HG02943 (cell line): Measurements from ENCODE around the gene CDK4.
"Not testable (repeated sequence)": the region's sequence is repeated elsewhere in the genome, so short reads cannot be mapped to it uniquely, and the experiment has no call there.

Experiments used
- ATAC-seq: cut with Tn5 transposase; IDR thresholded peaks from one replicate; pipeline ENCODE4 v1.9.1; 2021; ENCODE audit warnings: mild to moderate bottlenecking, low read depth, moderate library complexity; ENCODE audit not compliant: unreplicated experiment

Gene CDK4

DNA sequence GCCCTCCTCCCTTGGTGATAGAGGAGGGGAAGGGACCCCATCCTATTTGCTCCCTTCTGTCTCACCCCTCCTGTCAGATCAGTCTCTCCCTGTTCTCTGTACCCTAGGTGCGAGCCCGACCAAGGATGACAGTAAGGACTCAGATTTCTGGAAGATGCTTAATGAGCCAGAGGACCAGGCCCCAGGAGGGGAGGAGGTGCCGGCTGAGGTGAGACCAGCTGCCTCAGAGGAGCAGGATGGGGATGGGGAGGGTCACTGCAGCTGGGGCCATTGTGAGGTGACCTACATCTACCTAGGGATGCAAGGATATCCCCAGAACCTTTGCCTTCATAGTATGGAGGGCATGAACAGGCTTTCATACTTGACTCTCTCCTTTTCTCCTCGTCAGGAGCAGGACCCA is 35.8 kb downstream of the CDK4 start:
- no peak for ATAC-seq

DNA sequence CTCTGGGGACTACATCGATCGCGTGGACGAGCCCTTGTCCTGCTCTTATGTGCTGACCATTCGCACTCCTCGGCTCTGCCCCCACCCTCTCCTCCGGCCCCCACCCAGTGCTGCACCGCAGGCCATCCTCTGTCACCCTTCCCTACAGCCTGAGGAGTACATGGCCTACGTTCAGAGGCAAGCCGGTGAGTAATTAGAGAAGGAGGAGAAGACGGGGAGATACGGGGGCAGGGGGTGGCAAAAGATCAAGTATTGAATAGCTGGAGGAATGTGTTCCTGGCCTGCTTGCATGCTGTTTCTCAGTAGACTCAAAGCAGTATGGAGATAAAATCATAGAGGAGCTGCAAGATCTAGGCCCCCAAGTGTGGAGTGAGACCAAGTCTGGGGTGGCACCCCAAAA is 36.3 kb downstream of the CDK4 start:
- no peak for ATAC-seq

DNA sequence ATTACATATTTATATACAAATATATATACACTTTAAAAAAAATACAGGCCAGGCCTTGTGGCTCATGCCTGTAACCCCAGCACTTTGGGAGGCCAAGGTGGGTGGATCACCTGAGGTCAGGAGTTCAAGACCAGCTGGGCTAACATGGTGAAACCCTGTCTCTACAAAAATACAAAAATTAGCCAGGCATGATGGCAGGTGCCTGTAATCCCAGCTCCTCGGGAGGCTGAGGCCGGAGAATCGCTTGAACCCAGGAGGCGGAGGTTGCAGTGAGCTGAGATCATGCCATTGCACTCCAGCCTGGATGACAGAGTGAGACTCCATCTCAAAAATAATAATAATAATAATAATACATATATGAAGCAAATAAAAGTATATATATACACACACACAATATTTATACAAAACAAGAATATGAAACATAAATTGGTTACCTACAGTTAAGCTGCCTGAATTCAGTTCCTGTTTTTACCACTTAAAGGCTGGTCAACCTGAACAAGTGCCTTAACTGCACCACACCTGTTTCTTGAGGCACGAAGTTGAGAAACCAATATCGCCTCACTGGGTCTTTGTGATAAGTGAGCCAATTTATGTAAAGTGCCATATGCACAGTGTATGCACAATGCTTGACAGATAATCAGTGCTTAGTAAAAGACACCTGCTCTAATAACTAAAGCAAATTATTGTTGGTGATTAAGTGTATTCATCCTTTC is 36.9 kb downstream of the CDK4 start:
- ATAC-seq = not testable (repeated sequence)

DNA sequence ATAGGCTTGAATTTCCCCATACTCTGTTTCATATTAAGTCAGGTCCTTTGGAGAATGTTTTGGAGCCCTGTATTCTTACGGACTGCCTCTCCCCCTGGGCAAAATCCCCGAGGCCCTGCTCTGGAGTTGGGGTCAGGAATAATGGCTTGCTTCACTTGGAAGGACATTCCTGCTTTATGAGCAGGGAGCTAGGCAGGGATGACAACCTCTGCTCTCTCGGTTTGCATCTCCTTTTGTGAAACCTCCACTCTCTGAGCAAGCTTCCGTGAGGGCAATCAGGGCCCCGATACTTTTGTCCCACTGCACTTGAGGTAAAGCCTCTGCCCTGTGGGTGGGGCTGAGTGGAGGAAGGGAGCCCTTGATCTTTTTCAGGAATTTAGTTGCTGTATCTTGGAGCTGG is 38.9 kb downstream of the CDK4 start:
- ATAC-seq = no peak

DNA sequence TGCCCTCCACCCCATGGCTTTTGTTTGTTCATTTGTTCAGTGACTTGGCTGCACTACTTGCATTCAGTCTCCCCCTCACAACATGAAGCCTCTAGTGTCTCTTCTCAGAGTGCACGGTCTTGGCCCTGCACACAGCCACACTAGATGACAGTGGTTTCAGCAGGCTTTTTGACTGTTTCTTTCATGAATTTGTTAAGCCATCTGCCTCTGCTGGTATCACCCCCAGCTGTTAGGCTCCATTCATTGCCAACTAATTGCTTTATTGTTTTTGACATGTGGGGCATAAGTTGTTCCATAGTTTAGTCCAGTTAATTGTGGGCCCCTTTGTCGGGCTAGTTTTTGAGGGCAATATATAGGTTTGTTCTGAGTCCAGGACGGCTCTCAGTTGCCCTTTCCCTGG is 39.4 kb downstream of the CDK4 start:
- no peak for ATAC-seq

DNA sequence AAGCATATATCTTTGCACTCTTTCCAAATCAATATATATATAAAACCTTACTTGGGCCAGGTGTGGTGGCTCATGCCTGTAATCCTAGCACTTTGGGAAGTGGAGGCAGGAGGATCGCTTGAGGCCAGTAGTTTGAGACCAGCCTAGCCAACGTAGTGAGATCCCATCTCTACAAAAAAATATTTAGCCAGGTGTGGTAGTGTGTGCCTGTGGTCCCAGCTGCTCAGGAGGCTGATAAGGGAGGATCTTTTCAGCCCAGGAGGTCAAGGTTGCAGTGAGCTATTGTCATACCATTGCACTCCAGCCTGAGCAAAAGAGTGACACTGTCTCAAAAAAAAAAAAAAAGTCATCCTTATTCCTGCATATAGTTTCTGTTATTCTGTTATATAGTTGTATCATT is 43.8 kb downstream of the CDK4 start:
- ATAC-seq = no peak

DNA sequence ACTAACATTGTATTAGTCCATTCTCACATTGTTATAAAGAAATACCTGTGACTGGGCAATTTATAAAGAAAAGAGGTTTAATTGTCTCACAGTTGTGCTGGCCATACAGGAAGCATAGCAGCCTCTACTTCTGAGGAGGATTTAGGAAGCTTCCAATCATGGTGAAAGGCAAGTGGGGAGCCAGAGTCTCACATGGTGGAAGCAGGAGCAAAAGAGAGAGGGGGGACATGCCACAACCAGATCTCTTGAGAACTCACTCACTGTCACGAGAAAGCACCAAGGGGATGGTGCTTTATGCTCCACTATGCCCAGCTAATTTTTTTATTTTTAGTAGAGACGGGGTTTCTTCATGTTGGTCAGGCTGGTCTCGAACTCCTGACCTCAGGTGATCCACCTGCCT is 44.9 kb downstream of the CDK4 start:
- no peak for ATAC-seq

DNA sequence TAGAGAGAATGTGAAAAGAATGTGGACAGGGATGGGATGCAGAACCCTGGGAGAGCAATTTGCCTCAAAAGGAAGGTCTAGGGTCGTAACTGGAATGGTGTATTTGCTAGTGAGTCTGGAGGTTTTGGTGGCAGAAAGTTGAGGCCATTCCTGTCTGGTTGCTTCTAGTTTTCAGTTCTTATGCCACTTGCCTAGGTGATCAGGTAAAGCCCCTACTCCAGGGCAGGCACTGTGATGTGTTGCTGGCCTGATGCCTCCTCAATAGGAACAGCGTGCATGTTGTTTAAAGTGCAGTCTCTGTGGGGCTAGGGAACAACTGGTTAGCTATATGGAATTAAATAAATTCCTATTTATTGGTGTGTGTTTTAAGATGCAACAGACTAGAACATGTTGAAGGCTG is 51.8 kb downstream of the CDK4 start:
- ATAC-seq = no peak

DNA sequence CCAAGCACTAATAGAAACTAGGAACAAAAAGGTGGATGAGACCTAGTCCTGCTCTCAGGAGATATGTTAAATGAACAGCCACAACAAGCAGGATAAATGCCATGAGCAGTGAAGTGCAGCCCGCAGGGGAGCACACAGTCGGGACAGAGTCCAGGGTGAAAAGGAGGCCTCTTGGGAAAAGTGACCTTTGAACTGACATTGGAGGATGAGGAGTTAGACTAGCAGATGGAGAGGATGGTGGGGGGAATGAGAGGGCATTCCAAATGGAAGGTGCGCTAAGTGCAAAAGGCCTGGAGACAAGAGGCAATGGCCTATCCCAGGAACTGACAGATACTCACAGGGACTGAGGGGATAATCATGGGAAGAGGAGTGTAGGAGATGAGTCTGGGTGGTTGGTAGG is 53.7 kb downstream of the CDK4 start:
- no peak for ATAC-seq
